Liver (tissue), 9 donors: ENCODE measurements around the gene TTF2. TPM values are rescaled to one million over a fixed set of nuclear protein-coding genes. Genes with fewer than 3 reads are reported as not detected.

Source experiments
- DNase-seq: peaks from one replicate; pipeline ENCODE4 v3.0.0-alpha.2; 2017; ENCODE audit warnings: low spot score
- H3K27ac ChIP-seq, 2 donors: one replicate each; pipeline ENCODE4 v1.7.0; 2013; ENCODE audit warnings: inconsistent platforms in 2 of 2, low read length in 2 of 2, control low read depth in 1 of 2, low read depth in 1 of 2, mild to moderate bottlenecking in 1 of 2
- H3K27me3 ChIP-seq, 4 donors: one replicate each; pipeline versions ENCODE4 v1.6.1 to v1.7.0; 2013; ENCODE audit warnings: low read length in 3 of 4, inconsistent platforms in 1 of 4, mild to moderate bottlenecking in 1 of 4, moderate library complexity in 1 of 4; ENCODE audit not compliant: control insufficient read depth in 4 of 4, insufficient read depth in 4 of 4
- H3K36me3 ChIP-seq, 4 donors: one replicate each; pipeline versions ENCODE4 v1.6.1 to v1.7.0; 2013; ENCODE audit warnings: low read length in 3 of 4, mild to moderate bottlenecking in 3 of 4, low read depth in 1 of 4, moderate library complexity in 1 of 4; ENCODE audit not compliant: control insufficient read depth in 4 of 4, insufficient read depth in 3 of 4
- H3K4me1 ChIP-seq, 4 donors: one replicate each; pipeline versions ENCODE4 v1.6.1 to v1.7.0; 2013; ENCODE audit warnings: low read length in 3 of 4, mild to moderate bottlenecking in 3 of 4, moderate library complexity in 1 of 4; ENCODE audit not compliant: control insufficient read depth in 4 of 4, insufficient read depth in 4 of 4
- H3K4me3 ChIP-seq, 3 donors: one replicate each; pipeline versions ENCODE4 v1.6.1 to v1.7.0; 2013; ENCODE audit warnings: low read length in 3 of 3, control low read depth in 1 of 3, low read depth in 1 of 3, mild to moderate bottlenecking in 1 of 3
- H3K9ac ChIP-seq, 2 donors: one replicate each; pipeline ENCODE4 v1.7.0; 2013; ENCODE audit warnings: low read length in 2 of 2, mild to moderate bottlenecking in 2 of 2, moderate library complexity in 2 of 2, control low read depth in 1 of 2, low read depth in 1 of 2
- H3K9me3 ChIP-seq, 4 donors: one replicate each; pipeline versions ENCODE4 v1.6.1 to v1.7.0; 2013; ENCODE audit warnings: low read length in 3 of 4; ENCODE audit not compliant: control insufficient read depth in 4 of 4
- EGR1 ChIP-seq, 2 donors: IDR thresholded peaks; 2 replicates each; pipeline ENCODE4 v1.6.1; 2016 to 2018; ENCODE audit warnings: antibody characterized with exemption in 2 of 2, low read depth in 2 of 2
- FOXA1 ChIP-seq: IDR thresholded peaks from 2 replicates; pipeline ENCODE4 v1.6.1; 2016; ENCODE audit warnings: antibody characterized with exemption
- FOXA2 ChIP-seq: IDR thresholded peaks from 2 replicates; pipeline ENCODE4 v1.6.1; 2016; ENCODE audit warnings: antibody characterized with exemption
- GABPA ChIP-seq, 2 donors: IDR thresholded peaks in 1 of 2; conservative IDR thresholded peaks in 1 of 2; 2 replicates each; pipeline ENCODE4 v1.6.1; 2016; ENCODE audit warnings: antibody characterized with exemption in 2 of 2, mild to moderate bottlenecking in 1 of 2, moderate library complexity in 1 of 2
- HNF4G ChIP-seq: IDR thresholded peaks from 2 replicates; pipeline ENCODE4 v1.6.1; 2016; ENCODE audit warnings: antibody characterized with exemption
- JUND ChIP-seq, 2 donors: IDR thresholded peaks; 2 replicates each; pipeline ENCODE4 v1.6.1; 2016; ENCODE audit warnings: antibody characterized with exemption in 2 of 2
- NR2F2 ChIP-seq: IDR thresholded peaks from 2 replicates; pipeline ENCODE4 v1.6.1; 2016; ENCODE audit warnings: antibody characterized with exemption
- RAD21 ChIP-seq, 2 donors: IDR thresholded peaks; 2 replicates each; pipeline ENCODE4 v1.6.1; 2016; ENCODE audit warnings: antibody characterized with exemption in 2 of 2, mild to moderate bottlenecking in 2 of 2
- RXRA ChIP-seq, 2 donors: IDR thresholded peaks; 2 replicates each; pipeline ENCODE4 v1.6.1; 2017 to 2018; ENCODE audit warnings: antibody characterized with exemption in 2 of 2, mild to moderate bottlenecking in 1 of 2
- SP1 ChIP-seq: IDR thresholded peaks from 2 replicates; pipeline ENCODE4 v1.6.1; 2018; ENCODE audit warnings: antibody characterized with exemption, mild to moderate bottlenecking
- TAF1 ChIP-seq: conservative IDR thresholded peaks from 2 replicates; pipeline ENCODE4 v1.6.1; 2016; ENCODE audit warnings: antibody characterized with exemption, mild to moderate bottlenecking
- YY1 ChIP-seq: IDR thresholded peaks from 2 replicates; pipeline ENCODE4 v1.6.1; 2016; ENCODE audit warnings: antibody characterized with exemption, mild to moderate bottlenecking
- WGBS: extraction: QIAGEN DNeasy Blood & Tissue Kit; methylation state at CpG from one replicate; pipeline ENCODE4 v1.1.7; 2013; 5-methylcytosine and 5-hydroxymethylcytosine counted together
- polyA plus RNA-seq, 2 donors: library from polyadenylated mRNA; stranded (reverse) in 1 of 2; unstranded in 1 of 2; fragments of 200-250 nt in 1 of 2; fragments of >200 nt in 1 of 2; fragmentation: Nextera tagmentation in 1 of 2; extraction: Ambion mirVana in 1 of 2; gene quantifications; one replicate each; pipeline versions ENCODE4 v1.2.1 to v1.2.3, GENCODE V29; 2013 to 2015
- total RNA-seq, 2 donors: library from RNA; depleted of rRNA; stranded (reverse); fragments of >200 nt; gene quantifications; one replicate each; pipeline ENCODE4 v1.2.3, GENCODE V29; 2014
- TF ChIP-seq, protein P1 (sequence below): IDR thresholded peaks from 2 replicates; pipeline ENCODE4 v1.6.1; 2016; ENCODE audit warnings: antibody characterized with exemption, mild to moderate bottlenecking
- TF ChIP-seq, protein P2 (sequence below): fragments of 150-350 bp; IDR thresholded peaks from 2 replicates; pipeline ENCODE4 v1.5.1; 2017; ENCODE audit warnings: improper control_type of control experiment, low read depth, low read length; ENCODE audit not compliant: missing input control
- TF ChIP-seq, protein P3 (sequence below): IDR thresholded peaks from 2 replicates; pipeline ENCODE4 v1.6.1; 2016; ENCODE audit warnings: antibody characterized with exemption
- TF ChIP-seq, protein P4 (sequence below): IDR thresholded peaks from 2 replicates; pipeline ENCODE4 v1.6.1; 2016; ENCODE audit warnings: antibody characterized with exemption
- TF ChIP-seq, protein P5 (sequence below): IDR thresholded peaks from 2 replicates; pipeline ENCODE4 v1.6.1; 2016; ENCODE audit warnings: antibody characterized with exemption
- donor health status: healthy.
- donor health status: healthy.
- donor health status: healthy.
- donor health status: healthy.
- donor health status: healthy.

Gene TTF2
- total and polyA plus RNA-seq, 4 donors = 1.3 to 16.9 (median 2.8) TPM

DNA sequence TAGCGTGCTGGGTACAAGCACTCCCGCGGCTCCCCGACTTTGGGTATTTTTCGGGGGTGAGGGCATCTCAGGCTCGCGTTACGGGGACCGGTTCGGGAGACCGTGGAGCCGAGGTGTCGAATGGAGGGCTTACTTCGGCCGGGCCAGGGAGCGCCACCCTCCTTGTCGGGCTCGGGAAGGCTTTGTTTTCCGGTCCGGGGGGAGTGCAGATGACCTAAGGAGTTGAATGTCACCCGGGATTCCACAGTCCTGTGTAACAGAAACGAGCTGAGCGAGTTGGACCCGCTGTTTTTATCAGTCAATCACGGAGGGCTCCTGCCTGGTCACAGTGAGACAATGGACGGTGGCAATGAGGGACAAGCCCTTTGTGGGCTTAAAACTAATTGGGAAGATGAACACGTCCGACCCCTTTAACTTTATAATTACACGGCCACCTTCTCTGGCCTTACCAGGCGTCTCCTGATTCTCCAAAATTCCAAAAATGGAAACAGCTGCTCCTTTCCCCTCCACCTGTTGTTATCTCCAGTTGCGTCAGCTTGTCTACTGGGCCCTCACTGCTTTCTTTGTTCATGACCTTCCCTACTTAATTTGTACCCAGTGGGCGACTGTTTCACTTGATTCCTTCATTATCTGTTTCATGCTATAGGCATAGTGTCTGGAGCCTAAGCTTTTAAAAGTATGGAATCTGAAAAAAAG is 62.4 kb downstream of the TTF2 start:
- DNase-seq = no peak
- Histone ChIP-seq H3K27me3 (no peaks in the 10 kb centered on the region), H3K4me3 (peak overlapping the region; percentile 70 to 94 (median 79)), H3K27ac (peak overlapping the region in 1 of 2 donors; percentile 71), H3K9ac (no peak overlapping the region), H3K36me3 (no peaks in the 10 kb centered on the region), H3K9me3 (no peaks in the 10 kb centered on the region), H3K4me1 (peaks cover 5 to 24% (median 15%) of the 10 kb centered on the region in 4 donors)
- TF ChIP-seq, protein P1, sequence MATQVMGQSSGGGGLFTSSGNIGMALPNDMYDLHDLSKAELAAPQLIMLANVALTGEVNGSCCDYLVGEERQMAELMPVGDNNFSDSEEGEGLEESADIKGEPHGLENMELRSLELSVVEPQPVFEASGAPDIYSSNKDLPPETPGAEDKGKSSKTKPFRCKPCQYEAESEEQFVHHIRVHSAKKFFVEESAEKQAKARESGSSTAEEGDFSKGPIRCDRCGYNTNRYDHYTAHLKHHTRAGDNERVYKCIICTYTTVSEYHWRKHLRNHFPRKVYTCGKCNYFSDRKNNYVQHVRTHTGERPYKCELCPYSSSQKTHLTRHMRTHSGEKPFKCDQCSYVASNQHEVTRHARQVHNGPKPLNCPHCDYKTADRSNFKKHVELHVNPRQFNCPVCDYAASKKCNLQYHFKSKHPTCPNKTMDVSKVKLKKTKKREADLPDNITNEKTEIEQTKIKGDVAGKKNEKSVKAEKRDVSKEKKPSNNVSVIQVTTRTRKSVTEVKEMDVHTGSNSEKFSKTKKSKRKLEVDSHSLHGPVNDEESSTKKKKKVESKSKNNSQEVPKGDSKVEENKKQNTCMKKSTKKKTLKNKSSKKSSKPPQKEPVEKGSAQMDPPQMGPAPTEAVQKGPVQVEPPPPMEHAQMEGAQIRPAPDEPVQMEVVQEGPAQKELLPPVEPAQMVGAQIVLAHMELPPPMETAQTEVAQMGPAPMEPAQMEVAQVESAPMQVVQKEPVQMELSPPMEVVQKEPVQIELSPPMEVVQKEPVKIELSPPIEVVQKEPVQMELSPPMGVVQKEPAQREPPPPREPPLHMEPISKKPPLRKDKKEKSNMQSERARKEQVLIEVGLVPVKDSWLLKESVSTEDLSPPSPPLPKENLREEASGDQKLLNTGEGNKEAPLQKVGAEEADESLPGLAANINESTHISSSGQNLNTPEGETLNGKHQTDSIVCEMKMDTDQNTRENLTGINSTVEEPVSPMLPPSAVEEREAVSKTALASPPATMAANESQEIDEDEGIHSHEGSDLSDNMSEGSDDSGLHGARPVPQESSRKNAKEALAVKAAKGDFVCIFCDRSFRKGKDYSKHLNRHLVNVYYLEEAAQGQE = no peak
- TF ChIP-seq NR2F2 (peak; percentile 7), RAD21 (IDR thresholded peaks at IDR 0.05) (no peak), FOXA2 (no peak), RXRA (IDR thresholded peaks at IDR 0.05) (no peak)
- TF ChIP-seq, protein P2, sequence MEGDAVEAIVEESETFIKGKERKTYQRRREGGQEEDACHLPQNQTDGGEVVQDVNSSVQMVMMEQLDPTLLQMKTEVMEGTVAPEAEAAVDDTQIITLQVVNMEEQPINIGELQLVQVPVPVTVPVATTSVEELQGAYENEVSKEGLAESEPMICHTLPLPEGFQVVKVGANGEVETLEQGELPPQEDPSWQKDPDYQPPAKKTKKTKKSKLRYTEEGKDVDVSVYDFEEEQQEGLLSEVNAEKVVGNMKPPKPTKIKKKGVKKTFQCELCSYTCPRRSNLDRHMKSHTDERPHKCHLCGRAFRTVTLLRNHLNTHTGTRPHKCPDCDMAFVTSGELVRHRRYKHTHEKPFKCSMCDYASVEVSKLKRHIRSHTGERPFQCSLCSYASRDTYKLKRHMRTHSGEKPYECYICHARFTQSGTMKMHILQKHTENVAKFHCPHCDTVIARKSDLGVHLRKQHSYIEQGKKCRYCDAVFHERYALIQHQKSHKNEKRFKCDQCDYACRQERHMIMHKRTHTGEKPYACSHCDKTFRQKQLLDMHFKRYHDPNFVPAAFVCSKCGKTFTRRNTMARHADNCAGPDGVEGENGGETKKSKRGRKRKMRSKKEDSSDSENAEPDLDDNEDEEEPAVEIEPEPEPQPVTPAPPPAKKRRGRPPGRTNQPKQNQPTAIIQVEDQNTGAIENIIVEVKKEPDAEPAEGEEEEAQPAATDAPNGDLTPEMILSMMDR = no peak
- 30% methylated on average over 32 of the region's 32 CpGs for WGBS

DNA sequence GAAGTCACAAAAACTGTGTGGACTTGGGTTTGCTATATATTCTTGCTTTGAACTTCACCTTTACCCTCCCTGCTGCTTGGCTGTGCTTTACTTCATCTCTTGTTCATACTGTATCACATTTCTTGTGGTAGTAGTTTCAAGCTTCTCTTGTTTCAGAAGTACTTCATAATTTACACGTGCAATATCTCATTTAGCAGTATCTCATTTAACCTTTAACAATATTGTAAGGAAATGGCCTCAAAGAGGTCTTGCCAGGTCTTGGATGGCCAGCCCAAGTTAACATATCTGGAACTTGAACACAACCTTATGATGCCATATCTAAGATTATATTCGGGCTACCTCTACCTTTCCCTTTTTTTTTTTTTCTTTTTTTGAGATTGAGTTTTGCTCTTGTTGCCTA is 63.1 kb downstream of the TTF2 start:
- 95% methylated on average over 2 of the region's 2 CpGs for WGBS
- no peak for DNase-seq
- H3K36me3 ChIP-seq = no peaks in the 10 kb centered on the region
- no peak overlapping the region for H3K27ac ChIP-seq
- no peak overlapping the region for H3K9ac ChIP-seq
- no peaks in the 10 kb centered on the region for H3K9me3 ChIP-seq
- no peak overlapping the region for H3K4me3 ChIP-seq
- no peaks in the 10 kb centered on the region for H3K27me3 ChIP-seq
- peaks cover 5 to 16% (median 8%) of the 10 kb centered on the region in 4 donors for H3K4me1 ChIP-seq
- no peak for TF ChIP-seq EGR1 (IDR thresholded peaks at IDR 0.05; ENCODE audit: low read depth in 2 of 2)
- no peak for TF ChIP-seq RAD21 (IDR thresholded peaks at IDR 0.05)
- no peak for TF ChIP-seq HNF4G
- TF ChIP-seq, protein P3, sequence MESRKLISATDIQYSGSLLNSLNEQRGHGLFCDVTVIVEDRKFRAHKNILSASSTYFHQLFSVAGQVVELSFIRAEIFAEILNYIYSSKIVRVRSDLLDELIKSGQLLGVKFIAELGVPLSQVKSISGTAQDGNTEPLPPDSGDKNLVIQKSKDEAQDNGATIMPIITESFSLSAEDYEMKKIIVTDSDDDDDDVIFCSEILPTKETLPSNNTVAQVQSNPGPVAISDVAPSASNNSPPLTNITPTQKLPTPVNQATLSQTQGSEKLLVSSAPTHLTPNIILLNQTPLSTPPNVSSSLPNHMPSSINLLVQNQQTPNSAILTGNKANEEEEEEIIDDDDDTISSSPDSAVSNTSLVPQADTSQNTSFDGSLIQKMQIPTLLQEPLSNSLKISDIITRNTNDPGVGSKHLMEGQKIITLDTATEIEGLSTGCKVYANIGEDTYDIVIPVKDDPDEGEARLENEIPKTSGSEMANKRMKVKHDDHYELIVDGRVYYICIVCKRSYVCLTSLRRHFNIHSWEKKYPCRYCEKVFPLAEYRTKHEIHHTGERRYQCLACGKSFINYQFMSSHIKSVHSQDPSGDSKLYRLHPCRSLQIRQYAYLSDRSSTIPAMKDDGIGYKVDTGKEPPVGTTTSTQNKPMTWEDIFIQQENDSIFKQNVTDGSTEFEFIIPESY = no peak
- no peak for TF ChIP-seq GABPA (IDR thresholded peaks at IDR 0.05 in 1 of 2, conservative IDR thresholded peaks at IDR 0.05 in 1 of 2)
- no peak for TF ChIP-seq JUND (IDR thresholded peaks at IDR 0.05)
- no peak for TF ChIP-seq FOXA2
- no peak for TF ChIP-seq SP1
- no peak for TF ChIP-seq FOXA1
- TF ChIP-seq, protein P4, sequence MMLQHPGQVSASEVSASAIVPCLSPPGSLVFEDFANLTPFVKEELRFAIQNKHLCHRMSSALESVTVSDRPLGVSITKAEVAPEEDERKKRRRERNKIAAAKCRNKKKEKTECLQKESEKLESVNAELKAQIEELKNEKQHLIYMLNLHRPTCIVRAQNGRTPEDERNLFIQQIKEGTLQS = no peak
- TF ChIP-seq TAF1 = no peak
- no peak for TF ChIP-seq NR2F2
- TF ChIP-seq, protein P1 = no peak
- TF ChIP-seq, protein P5, sequence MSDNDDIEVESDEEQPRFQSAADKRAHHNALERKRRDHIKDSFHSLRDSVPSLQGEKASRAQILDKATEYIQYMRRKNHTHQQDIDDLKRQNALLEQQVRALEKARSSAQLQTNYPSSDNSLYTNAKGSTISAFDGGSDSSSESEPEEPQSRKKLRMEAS = no peak
- no peak for TF ChIP-seq YY1
- TF ChIP-seq, protein P2 = no peak
- TF ChIP-seq RXRA (IDR thresholded peaks at IDR 0.05) = no peak
